IMR-90 (cell line): Measurements from ENCODE around the gene RNU5D-1. TPM values are rescaled to one million over a fixed set of nuclear protein-coding genes. Genes with fewer than 3 reads are reported as not detected.
"Not testable (repeated sequence)": the region's sequence is repeated elsewhere in the genome, so short reads cannot be mapped to it uniquely, and the experiment has no call there.

Experiments used
- ATAC-seq: fragments of 200-7000 bp; cut with Tn5 transposase; 2 replicates; pipeline ENCODE4 v1.9.1; 2020; ENCODE audit warnings: low read depth, mild to moderate bottlenecking, moderate library complexity
- BruUV-seq: library from RNA; stranded (reverse); fragments of 400-500 nt; replicated peaks from 2 replicates; lab custom pipeline; 2021; lab: Mats Ljungman, UMichigan
- CTCF ChIA-PET: fragments of 300-600 bp; formaldehyde crosslinking; extraction: SDS; loops from one replicate; lab custom pipeline; 2021; ENCODE audit warnings: antibody characterized with exemption; lab: Yijun Ruan, JAX
- POLR2A ChIA-PET: fragments of 300-600 bp; sonication (Branson Sonifier 250); formaldehyde crosslinking; loops from one replicate; lab custom pipeline; 2022; ENCODE audit warnings: antibody characterized with exemption; ENCODE audit not compliant: unreplicated experiment; lab: Charles Lee
- DNase-seq: peaks from one replicate; pipeline ENCODE4 v3.0.0; 2013
- H2AFZ ChIP-seq: replicated peaks from 2 replicates; pipeline ENCODE3; 2013; ENCODE audit warnings: low read length, mild to moderate bottlenecking; ENCODE audit not compliant: poor library complexity
- H2AK5ac ChIP-seq: 2 replicates; pipeline ENCODE4 v1.6.1; 2013; ENCODE audit warnings: low read depth, low read length, inconsistent platforms
- H2AK9ac ChIP-seq: replicated peaks from 2 replicates; pipeline ENCODE3; 2013; ENCODE audit warnings: mild to moderate bottlenecking, low read depth, low read length, moderate library complexity; ENCODE audit not compliant: poor library complexity
- H2BK120ac ChIP-seq: 2 replicates; pipeline ENCODE4 v1.6.1; 2013; ENCODE audit warnings: low read depth, low read length, inconsistent platforms
- H2BK15ac ChIP-seq: 3 replicates; pipeline ENCODE4 v1.6.1; 2013; ENCODE audit warnings: low read depth, low read length, inconsistent platforms
- H2BK20ac ChIP-seq: 2 replicates; pipeline ENCODE4 v1.6.1; 2013; ENCODE audit warnings: low read depth, mild to moderate bottlenecking, inconsistent platforms, low read length, moderate library complexity
- H2BK5ac ChIP-seq: 2 replicates; pipeline ENCODE4 v1.6.1; 2013; ENCODE audit warnings: mild to moderate bottlenecking, low read depth, low read length, inconsistent platforms; ENCODE audit not compliant: poor library complexity, severe bottlenecking
- H3K14ac ChIP-seq: replicated peaks from 2 replicates; pipeline ENCODE4 v1.6.1; 2013; ENCODE audit warnings: low read depth, low read length, inconsistent platforms
- H3K18ac ChIP-seq: 2 replicates; pipeline ENCODE4 v1.6.1; 2013; ENCODE audit warnings: low read depth, low read length, control low read depth
- H3K23ac ChIP-seq: 2 replicates; pipeline ENCODE4 v1.6.1; 2013; ENCODE audit warnings: low read depth, low read length, inconsistent platforms
- H3K27ac ChIP-seq: 2 replicates; pipeline ENCODE4 v1.5.1; 2013; ENCODE audit warnings: mild to moderate bottlenecking, control low read depth, low read length; ENCODE audit not compliant: insufficient read depth
- H3K27me3 ChIP-seq: 2 replicates; pipeline ENCODE4 v1.6.1; 2013; ENCODE audit warnings: low read length; ENCODE audit not compliant: control insufficient read depth, insufficient read depth
- H3K36me3 ChIP-seq: 2 replicates; pipeline ENCODE4 v1.6.1; 2013; ENCODE audit warnings: low read length, mixed read lengths; ENCODE audit not compliant: control insufficient read depth, insufficient read depth
- H3K4ac ChIP-seq: 2 replicates; pipeline ENCODE4 v1.6.1; 2013; ENCODE audit warnings: low read depth, low read length, inconsistent platforms
- H3K4me1 ChIP-seq: 2 replicates; pipeline ENCODE4 v1.6.1; 2013; ENCODE audit warnings: low read length, mixed read lengths; ENCODE audit not compliant: control insufficient read depth, insufficient read depth
- H3K4me2 ChIP-seq: 2 replicates; pipeline ENCODE4 v1.6.1; 2013; ENCODE audit warnings: low read depth, mild to moderate bottlenecking, control low read depth, low read length, moderate library complexity
- H3K4me3 ChIP-seq: 2 replicates; pipeline ENCODE4 v1.5.1; 2013; ENCODE audit warnings: low read depth, mild to moderate bottlenecking, control low read depth, low read length, moderate library complexity; ENCODE audit not compliant: insufficient read depth
- H3K56ac ChIP-seq: 2 replicates; pipeline ENCODE4 v1.6.1; 2013; ENCODE audit warnings: low read length, inconsistent platforms; ENCODE audit not compliant: insufficient read depth; ENCODE audit errors: extremely low read depth
- H3K79me1 ChIP-seq, 2 experiments: 2 replicates each; pipeline ENCODE4 v1.6.1; 2013; ENCODE audit warnings: low read length in 2 of 2, inconsistent platforms in 1 of 2, low read depth in 1 of 2
- H3K9ac ChIP-seq: 2 replicates; pipeline ENCODE4 v1.6.1; 2013; ENCODE audit warnings: low read depth, low read length, control low read depth
- H3K9me1 ChIP-seq: 2 replicates; pipeline ENCODE4 v1.6.1; 2013; ENCODE audit warnings: low read length, inconsistent platforms; ENCODE audit not compliant: insufficient read depth
- H3K9me3 ChIP-seq: 2 replicates; pipeline ENCODE4 v1.6.1; 2013; ENCODE audit warnings: low read length; ENCODE audit not compliant: control insufficient read depth, insufficient read depth
- H4K20me1 ChIP-seq: 2 replicates; pipeline ENCODE4 v1.6.1; 2013; ENCODE audit warnings: low read length, inconsistent platforms; ENCODE audit not compliant: insufficient read depth
- H4K5ac ChIP-seq: 2 replicates; pipeline ENCODE4 v1.6.1; 2013; ENCODE audit warnings: mild to moderate bottlenecking, low read depth, low read length, control low read depth
- H4K8ac ChIP-seq, 2 experiments: 2 replicates each; pipeline ENCODE4 v1.6.1; 2013; ENCODE audit warnings: low read depth in 2 of 2, low read length in 2 of 2, control low read depth in 1 of 2, inconsistent platforms in 1 of 2
- H4K91ac ChIP-seq: 2 replicates; pipeline ENCODE4 v1.6.1; 2013; ENCODE audit warnings: low read depth, low read length, inconsistent platforms; ENCODE audit not compliant: insufficient read depth
- CEBPB ChIP-seq: IDR thresholded peaks from 2 replicates; pipeline ENCODE4 v1.6.1; 2012; ENCODE audit warnings: low read depth, low read length, improper control_type of control experiment
- RAD21 ChIP-seq: IDR thresholded peaks from 2 replicates; pipeline ENCODE4 v1.6.1; 2012; ENCODE audit warnings: low read length, improper control_type of control experiment
- WGBS, 2 experiments: methylation state at CpG; one replicate each; pipeline versions ENCODE4 v1.1.5 to v1.1.7; 2013; ENCODE audit warnings: missing lambda C conversion rate in 2 of 2; ENCODE audit not compliant: insufficient read length in 1 of 2; ENCODE audit errors: extremely low coverage in 2 of 2; 5-methylcytosine and 5-hydroxymethylcytosine counted together
- dilution Hi-C: fragments of 300-500 bp; cut with HindIII; formaldehyde crosslinking; loops from one replicate; pipeline ENCODE4 v1.14.3; 2018; ENCODE audit warnings: low sequenced_read_pairs; ENCODE audit not compliant: unreplicated experiment
- in situ Hi-C: fragments of 300-500 bp; cut with MboI; formaldehyde crosslinking; loops from 3 replicates; pipeline ENCODE4 v1.14.3; 2019; ENCODE audit warnings: low sequenced_read_pairs, inconsistent platforms, mixed read lengths
- intact Hi-C: fragments of 100-400 bp; cut with micrococcal nuclease; formaldehyde crosslinking; loops from 2 replicates; pipeline ENCODE4 v1.10.0; 2022
- polyA plus RNA-seq, 3 experiments: library from polyadenylated mRNA; depleted of rRNA; stranded (reverse); fragments of >200 nt; gene quantifications; 2 replicates each; pipeline ENCODE4 v1.2.3, GENCODE V29; 2012; ENCODE audit warnings: low replicate concordance in 1 of 3
- total RNA-seq: library from RNA; depleted of rRNA; stranded (reverse); fragments of >200 nt; gene quantifications from 2 replicates; pipeline ENCODE4 v1.2.3, GENCODE V29; 2012

The RNU5D-1 gene
- total and polyA plus RNA-seq, 2 of the 4 experiments (the other 2 are of a cell fraction): not detected

DNA sequence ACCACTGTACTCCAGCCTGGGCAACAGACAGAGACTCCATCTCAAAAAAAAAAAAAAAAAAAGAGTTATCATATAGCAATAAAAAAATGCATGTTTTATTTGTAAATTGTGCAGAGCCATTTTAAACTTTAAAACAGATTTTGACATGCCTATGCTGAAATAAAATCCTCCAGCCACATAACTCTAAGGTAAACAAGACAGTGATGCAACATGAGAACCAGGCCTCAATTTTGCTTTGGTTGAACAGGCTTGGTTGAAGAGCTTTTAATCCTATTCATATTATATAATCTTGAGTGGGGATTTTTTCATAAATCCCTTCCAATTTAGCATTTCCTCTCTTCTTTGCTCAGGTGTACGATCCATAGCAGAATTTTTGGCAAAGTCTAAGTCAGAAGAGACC, 30.4 kb downstream of the RNU5D-1 start:
- H3K4me2 ChIP-seq: no peak overlapping the region
- TF ChIP-seq CEBPB (peak; percentile 64), RAD21 (no peak)
- H3K27me3 ChIP-seq: peaks cover 11% of the 10 kb centered on the region
- no peak overlapping the region for H2AK9ac ChIP-seq
- no peak overlapping the region for H2BK20ac ChIP-seq
- H2BK5ac ChIP-seq: no peak overlapping the region
- POLR2A ChIA-PET: no interaction called here
- ATAC-seq (peak; percentile 71), DNase-seq (peak; percentile 49)
- intact Hi-C loops: no loop called here
- H3K36me3 ChIP-seq: no peaks in the 10 kb centered on the region
- in situ Hi-C loops: no loop called here
- no peak overlapping the region for H3K4ac ChIP-seq
- H3K56ac ChIP-seq: no peak overlapping the region
- no peaks in the 10 kb centered on the region for H4K20me1 ChIP-seq
- no peaks in the 10 kb centered on the region for H3K9me1 ChIP-seq
- H3K18ac ChIP-seq: no peak overlapping the region
- no peaks in the 10 kb centered on the region for H3K79me1 ChIP-seq
- H4K91ac ChIP-seq: no peak overlapping the region
- H3K27ac ChIP-seq: no peak overlapping the region
- no peak overlapping the region for H3K4me3 ChIP-seq
- no peak overlapping the region for H3K23ac ChIP-seq
- no peak overlapping the region for H2AFZ ChIP-seq
- H4K5ac ChIP-seq: no peak overlapping the region
- no TSS peak for BruUV-seq
- H2BK15ac ChIP-seq: no peak overlapping the region
- H2AK5ac ChIP-seq: no peak overlapping the region
- CTCF ChIA-PET: no interaction called here
- dilution Hi-C loops: no loop called here
- no peaks in the 10 kb centered on the region for H3K9me3 ChIP-seq
- H3K4me1 ChIP-seq: peaks cover 2% of the 10 kb centered on the region; the same call in 1 of the 2 replicates
- H3K14ac ChIP-seq: no peak overlapping the region
- no peak overlapping the region for H3K9ac ChIP-seq
- H4K8ac ChIP-seq: no peak overlapping the region
- no peak overlapping the region for H2BK120ac ChIP-seq
- no CpG with 5 or more reads among the region's 1 CpG for WGBS, 2 experiments

DNA sequence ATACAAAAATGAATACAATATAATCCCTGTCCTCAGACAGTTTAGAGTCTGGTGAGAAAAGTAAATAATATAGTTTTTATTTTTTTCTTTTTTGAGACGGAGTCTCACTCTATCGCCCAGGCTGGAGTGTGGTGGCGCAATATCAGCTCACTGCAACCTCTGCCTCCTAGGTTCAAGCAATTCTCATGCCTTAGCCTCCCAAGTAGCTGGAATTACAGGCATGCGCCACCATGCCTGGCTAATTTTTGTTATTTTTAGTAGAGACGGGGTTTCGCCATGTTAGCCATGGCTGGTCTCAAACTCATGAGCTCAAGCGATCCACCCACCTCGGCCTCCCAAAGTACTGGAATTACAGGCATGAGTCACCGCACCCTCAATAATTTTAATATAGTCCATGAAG, 31.6 kb downstream of the RNU5D-1 start:
- POLR2A ChIA-PET, H3K36me3 ChIP-seq, H3K79me1 ChIP-seq, H2BK20ac ChIP-seq, H3K9me3 ChIP-seq, H2AK9ac ChIP-seq, H3K9me1 ChIP-seq, H3K14ac ChIP-seq, H3K27ac ChIP-seq, intact Hi-C loops, in situ Hi-C loops, H3K4me1 ChIP-seq, DNase-seq, H4K5ac ChIP-seq, H4K91ac ChIP-seq, H2BK5ac ChIP-seq, dilution Hi-C loops, H3K9ac ChIP-seq, H4K20me1 ChIP-seq, H3K4me2 ChIP-seq, H3K56ac ChIP-seq, ATAC-seq, H4K8ac ChIP-seq, H2BK15ac ChIP-seq, H2AFZ ChIP-seq, H2BK120ac ChIP-seq, H3K23ac ChIP-seq, BruUV-seq, H3K4ac ChIP-seq, H3K18ac ChIP-seq, H3K4me3 ChIP-seq, H2AK5ac ChIP-seq: not testable (repeated sequence)
- CTCF ChIA-PET: interaction anchor here (0.6 kb wide), 1 partner anchor 11 kb away, joined by 7 read pairs; no protein-coding TSS in a partner anchor
- H3K27me3 ChIP-seq: peaks cover 11% of the 10 kb centered on the region
- no CpG with 5 or more reads among the region's 9 CpGs for WGBS, 2 experiments
